ENCODE measurements around the gene C2orf68. TPM values are rescaled to one million over a fixed set of nuclear protein-coding genes. Genes with fewer than 3 reads are reported as not detected.

C2orf68 gene
- total and polyA plus RNA-seq, 2 of the 13 experiments (the other 11 are each of a cell fraction or from before 2014, with no cell fraction given) = 47.1 to 77.4 TPM

GRCh38 chr2:85589982-85590791 lies 21.7 kb downstream of the C2orf68 start (continued):
- TF ChIP-seq MYNN (CRISPR knock-in tag; IDR thresholded peaks at IDR 0.05; ENCODE audit: low read depth) (no peak), PAX8 (CRISPR knock-in tag; IDR thresholded peaks at IDR 0.05; ENCODE audit: borderline replicate concordance) (no peak), ZNF781 (CRISPR knock-in tag; IDR thresholded peaks at IDR 0.05; ENCODE audit: borderline replicate concordance, not compliant biosample characterization) (no peak), SMYD3 (CRISPR knock-in tag; IDR thresholded peaks at IDR 0.05) (peak; percentile 12; the same call in 1 of the 2 replicates), ARHGAP35 (CRISPR knock-in tag; IDR thresholded peaks at IDR 0.05; ENCODE audit: borderline replicate concordance) (no peak), ZSCAN21 (CRISPR knock-in tag; IDR thresholded peaks at IDR 0.05; ENCODE audit: borderline replicate concordance) (no peak), TOE1 (CRISPR knock-in tag; IDR thresholded peaks at IDR 0.05) (no peak), ZNF24 (IDR thresholded peaks at IDR 0.05) (no peak), ZNF234 (CRISPR knock-in tag; conservative IDR thresholded peaks at IDR 0.05) (no peak), DNMT3B (CRISPR knock-in tag; conservative IDR thresholded peaks at IDR 0.05) (no peak), ZNF850 (CRISPR knock-in tag; conservative IDR thresholded peaks at IDR 0.05) (no peak), ZNF605 (CRISPR knock-in tag; IDR thresholded peaks at IDR 0.05) (peak; percentile 77; the same call in 1 of the 2 replicates), ZBTB10 (CRISPR knock-in tag; IDR thresholded peaks at IDR 0.05; ENCODE audit: borderline replicate concordance) (no peak), GATA4 (IDR thresholded peaks at IDR 0.05; ENCODE audit: borderline replicate concordance, low read depth) (no peak), FLYWCH1 (CRISPR knock-in tag; IDR thresholded peaks at IDR 0.05) (no peak), KMT2B (CRISPR knock-in tag; IDR thresholded peaks at IDR 0.05) (no peak), IRF2 (CRISPR knock-in tag; IDR thresholded peaks at IDR 0.05) (peak; percentile 46), NFIC (IDR thresholded peaks at IDR 0.05; ENCODE audit: low read length) (peak; percentile 35; the same call in 1 of the 2 replicates), ARNT (IDR thresholded peaks at IDR 0.05) (no peak), FOXA3 (CRISPR knock-in tag; IDR thresholded peaks at IDR 0.05) (peak; percentile 95), REPIN1 (CRISPR knock-in tag; IDR thresholded peaks at IDR 0.05; ENCODE audit: borderline replicate concordance, low read depth) (peak; percentile 68; the same call in 1 of the 2 replicates), CCAR2 (optimal IDR thresholded peaks at IDR 0.05; ENCODE audit: low read depth, low read length) (no peak)
- TF ChIP-seq, protein P1, sequence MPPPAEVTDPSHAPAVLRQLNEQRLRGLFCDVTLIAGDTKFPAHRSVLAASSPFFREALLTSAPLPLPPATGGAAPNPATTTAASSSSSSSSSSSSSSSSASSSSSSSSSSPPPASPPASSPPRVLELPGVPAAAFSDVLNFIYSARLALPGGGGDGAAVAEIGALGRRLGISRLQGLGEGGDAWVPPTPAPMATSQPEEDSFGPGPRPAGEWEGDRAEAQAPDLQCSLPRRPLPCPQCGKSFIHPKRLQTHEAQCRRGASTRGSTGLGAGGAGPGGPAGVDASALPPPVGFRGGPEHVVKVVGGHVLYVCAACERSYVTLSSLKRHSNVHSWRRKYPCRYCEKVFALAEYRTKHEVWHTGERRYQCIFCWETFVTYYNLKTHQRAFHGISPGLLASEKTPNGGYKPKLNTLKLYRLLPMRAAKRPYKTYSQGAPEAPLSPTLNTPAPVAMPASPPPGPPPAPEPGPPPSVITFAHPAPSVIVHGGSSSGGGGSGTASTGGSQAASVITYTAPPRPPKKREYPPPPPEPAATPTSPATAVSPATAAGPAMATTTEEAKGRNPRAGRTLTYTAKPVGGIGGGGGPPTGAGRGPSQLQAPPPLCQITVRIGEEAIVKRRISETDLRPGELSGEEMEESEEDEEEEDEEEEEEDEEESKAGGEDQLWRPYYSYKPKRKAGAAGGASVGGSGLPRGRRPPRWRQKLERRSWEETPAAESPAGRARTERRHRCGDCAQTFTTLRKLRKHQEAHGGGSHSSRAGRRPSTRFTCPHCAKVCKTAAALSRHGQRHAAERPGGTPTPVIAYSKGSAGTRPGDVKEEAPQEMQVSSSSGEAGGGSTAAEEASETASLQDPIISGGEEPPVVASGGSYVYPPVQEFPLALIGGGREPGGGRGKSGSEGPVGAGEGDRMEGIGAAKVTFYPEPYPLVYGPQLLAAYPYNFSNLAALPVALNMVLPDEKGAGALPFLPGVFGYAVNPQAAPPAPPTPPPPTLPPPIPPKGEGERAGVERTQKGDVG (CRISPR knock-in tag; IDR thresholded peaks at IDR 0.05; ENCODE audit: borderline replicate concordance) = peak; percentile 79; the same call in 1 of the 2 replicates
